Epithelial cell of prostate (primary cell): ENCODE measurements around the gene KRT36.

ENCODE experiments used
- DNase-seq: peaks from one replicate; pipeline ENCODE4 v3.0.0-alpha.2; 2011; ENCODE audit warnings: low read depth, low spot score
- H3K27ac ChIP-seq: fragments of 450-650 bp; 2 replicates; pipeline ENCODE4 v1.5.1; 2017; ENCODE audit warnings: mild to moderate bottlenecking

Gene KRT36

DNA sequence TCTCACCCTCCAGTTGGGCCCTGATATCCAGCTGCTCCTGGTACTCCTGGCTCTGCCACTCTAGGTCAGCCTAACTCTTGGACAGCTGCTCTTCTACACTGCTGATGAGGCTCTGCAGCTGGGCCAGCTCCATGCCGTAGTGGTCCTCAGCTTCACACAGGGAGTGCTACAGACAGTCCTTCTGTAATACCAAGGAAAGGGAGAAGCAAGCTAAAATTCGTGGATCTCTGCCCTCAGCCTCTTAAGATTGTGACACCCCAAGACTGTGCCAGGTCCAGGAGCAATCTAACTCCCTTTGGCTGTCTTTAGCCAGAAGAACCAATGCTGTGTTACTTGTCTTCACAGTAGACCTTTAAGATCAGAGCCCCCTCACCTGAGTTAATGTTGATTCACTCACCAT is 41.2 kb downstream of the KRT36 start:
- DNase-seq = no peak
- no peak overlapping the region for H3K27ac ChIP-seq

DNA sequence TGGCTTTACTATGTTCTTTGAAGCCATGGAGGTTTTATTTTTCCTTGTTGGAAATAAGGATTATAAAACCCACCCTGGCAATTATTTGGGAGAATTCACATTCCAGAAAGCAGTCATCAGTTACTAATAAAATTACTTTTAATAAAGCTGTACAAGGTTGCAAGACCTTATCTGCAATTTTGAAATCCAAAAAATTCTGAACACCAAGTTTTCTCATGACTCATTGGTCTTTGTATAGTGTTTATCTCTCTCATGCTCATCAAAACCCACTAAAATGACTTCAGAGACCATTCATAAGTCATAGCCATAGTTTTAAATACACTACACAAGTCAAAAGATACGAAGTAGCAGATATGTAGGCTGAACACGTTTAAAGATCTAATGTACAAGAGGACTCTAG is 42.9 kb downstream of the KRT36 start:
- no peak overlapping the region for H3K27ac ChIP-seq
- no peak for DNase-seq

DNA sequence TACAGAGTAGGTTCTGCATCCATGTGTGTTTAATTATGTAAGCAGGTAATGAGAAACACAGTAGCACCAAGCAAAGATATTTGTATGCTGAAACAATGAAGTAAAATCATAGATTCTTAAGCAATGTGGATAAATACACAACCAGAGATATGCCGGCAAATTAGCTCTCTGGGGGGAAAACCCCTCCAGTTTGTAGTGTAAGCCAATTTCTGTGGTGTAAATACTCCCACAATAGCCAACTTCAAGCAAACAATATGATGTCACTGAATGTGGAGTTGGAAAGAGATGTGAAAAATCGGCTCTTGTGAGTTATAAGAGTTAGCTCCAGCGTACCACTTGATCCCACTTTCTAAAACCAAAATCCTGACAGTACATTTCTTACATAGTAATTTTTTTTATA is 45.1 kb downstream of the KRT36 start:
- DNase-seq = no peak
- no peak overlapping the region for H3K27ac ChIP-seq

DNA sequence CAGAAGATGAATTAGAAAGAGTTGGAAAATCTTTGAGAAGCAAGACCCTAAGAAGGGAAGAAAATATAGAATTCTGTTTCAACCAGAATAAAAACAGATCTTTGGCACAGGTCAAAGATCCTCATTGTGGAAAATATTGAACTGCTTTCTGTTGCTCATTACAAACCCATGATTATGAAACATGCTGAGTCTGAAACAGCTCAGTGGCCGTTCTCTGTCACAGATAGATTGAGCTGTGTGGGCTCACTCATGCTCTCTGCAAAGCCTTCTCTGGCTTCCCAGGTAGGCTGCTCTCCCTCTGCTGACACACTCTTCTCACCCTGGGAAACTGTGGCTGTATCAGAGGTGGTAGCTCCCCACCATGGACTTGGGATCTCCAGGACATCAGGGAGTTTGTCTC is 45.5 kb downstream of the KRT36 start:
- no peak for DNase-seq

DNA sequence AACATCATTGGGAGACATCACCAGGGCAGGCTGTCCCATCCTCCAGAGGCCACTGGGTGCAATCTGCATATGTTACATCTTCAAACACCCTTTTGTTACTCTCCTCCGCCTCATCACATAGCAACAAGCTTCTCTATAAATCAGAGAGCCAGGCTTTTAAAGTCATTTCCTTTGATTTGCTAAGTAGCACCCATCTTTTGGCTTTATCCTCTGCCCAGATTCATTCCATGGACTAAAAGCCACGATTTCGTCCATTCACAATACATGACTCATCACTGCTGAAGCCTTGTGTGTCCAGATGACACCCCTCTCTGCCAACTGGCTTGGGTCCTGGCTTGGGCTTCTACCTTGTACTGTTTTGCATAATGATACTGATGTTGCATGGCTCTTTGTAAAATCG is 47.0 kb downstream of the KRT36 start:
- no peak overlapping the region for H3K27ac ChIP-seq
- DNase-seq = no peak

More for the DNA sequence above, 45.5 kb downstream of the KRT36 start:
- no peak overlapping the region for H3K27ac ChIP-seq

DNA sequence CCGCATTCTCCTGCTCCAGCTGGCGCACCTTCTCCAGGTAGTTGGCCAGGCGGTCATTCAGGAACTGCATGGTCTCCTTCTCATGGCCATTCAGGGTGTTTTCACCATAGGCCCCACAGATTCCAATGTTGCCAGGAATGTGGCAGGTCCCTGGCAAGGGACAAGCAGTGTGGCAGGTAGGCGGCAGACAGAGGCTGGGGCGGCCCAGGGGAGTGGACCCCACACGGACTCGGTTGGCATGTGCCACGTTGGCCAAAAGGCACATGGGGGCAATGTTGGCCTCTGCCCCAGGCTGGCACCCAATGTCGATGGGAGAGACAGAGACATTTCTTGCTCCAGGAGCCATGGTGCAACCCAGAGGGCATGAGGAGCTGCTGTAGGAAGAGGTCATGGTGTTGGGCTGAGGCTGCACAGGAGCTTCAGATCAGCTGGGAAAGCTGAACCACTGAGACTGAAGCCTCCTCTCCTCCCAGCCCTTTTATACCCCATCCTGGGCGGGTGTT is 49.1 kb downstream of the KRT36 start, which contains the start of gene KRT38:
Gene KRT38, minus strand, starts transcription at position 453 of the 503 bp plus-strand sequence. Its CDS starts 62 bp downstream, at position 391.
- no peak within 1 kb of the TSS for H3K27ac ChIP-seq

DNA sequence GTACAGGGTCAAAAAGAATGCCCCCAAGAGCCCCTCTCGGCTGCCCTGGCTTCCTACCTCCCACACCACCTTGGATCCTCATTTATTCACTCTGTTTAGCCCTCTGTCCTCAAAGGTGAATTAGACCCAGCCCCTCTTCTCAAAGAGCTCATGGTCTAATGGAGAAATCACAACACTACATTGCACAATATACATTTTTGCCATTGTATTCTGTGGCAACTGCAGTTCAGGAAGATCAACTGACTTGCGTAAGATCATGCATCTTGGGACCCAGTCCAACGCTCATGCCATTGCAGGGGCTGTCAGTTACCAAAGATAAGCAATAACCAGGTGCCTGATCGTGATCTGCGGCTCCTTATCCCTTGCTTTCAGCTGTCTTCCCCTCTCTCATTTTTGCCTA is 50.3 kb downstream of the KRT36 start:
- H3K27ac ChIP-seq = no peak overlapping the region

More for the DNA sequence above, 49.1 kb downstream of the KRT36 start, which contains the start of gene KRT38:
- no peak for DNase-seq

DNA sequence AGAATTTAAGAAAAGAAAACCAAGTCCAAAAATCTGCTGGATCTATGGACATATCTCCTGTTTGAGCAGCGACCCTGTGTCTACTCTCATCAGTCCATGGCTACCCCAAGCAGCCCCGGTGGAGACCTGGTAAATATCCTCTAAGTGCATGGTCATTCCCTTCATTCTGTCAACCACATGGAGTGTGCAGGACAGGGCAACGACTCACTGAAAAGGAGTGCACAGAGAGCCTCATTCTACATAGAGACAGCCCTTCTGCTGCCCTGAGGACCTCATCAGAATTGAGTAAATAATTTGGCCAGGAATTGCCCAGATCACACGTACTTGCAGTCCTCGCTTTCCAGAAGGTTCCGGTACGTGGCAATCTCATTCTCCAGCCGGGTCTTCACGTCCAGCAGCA is 51.9 kb downstream of the KRT36 start:
- DNase-seq = no peak
- no peak overlapping the region for H3K27ac ChIP-seq

More for the DNA sequence above, 50.3 kb downstream of the KRT36 start:
- DNase-seq = no peak

DNA sequence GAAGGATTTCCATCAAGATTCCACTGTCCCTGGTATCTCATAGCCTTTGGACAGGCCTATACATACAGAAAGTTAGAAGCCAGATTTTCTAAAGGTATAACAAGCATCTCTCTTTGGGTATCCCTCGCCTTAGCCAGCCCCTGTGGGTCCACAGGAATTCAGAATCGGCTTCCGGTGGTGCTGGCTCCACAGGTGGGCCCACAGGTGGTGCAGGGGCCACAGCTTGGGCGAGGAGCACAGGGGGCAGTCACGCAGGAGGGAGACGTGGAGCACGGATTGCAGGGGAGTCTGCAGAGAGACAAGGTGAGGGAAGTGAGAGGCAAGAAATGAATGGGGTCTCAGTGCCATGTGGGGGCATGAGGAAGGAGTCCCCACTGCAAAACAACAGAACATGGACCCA is 52.5 kb downstream of the KRT36 start:
- DNase-seq = no peak

More for the DNA sequence above, 52.5 kb downstream of the KRT36 start:
- H3K27ac ChIP-seq = no peak overlapping the region
